ENCODE data around the gene PCAT7.
A peak's percentile ranks its signal among the peaks of the same experiment; 100 is the strongest.

PCAT7 gene

GRCh38 chr9:94603259-94604160 lies 48.6 kb downstream of the PCAT7 start:
- peak; percentile 67 for DNase-seq (ENCODE audit: low read depth)

- no peak for DNase-seq (ENCODE audit: low read depth)
Observed at GRCh38 chr9:94606646-94607422, 52.0 kb downstream of the PCAT7 start.

GRCh38 chr9:94607423-94607691 lies 52.5 kb downstream of the PCAT7 start:
- DNase-seq (ENCODE audit: low read depth), result no peak

- DNase-seq (ENCODE audit: low read depth), result no peak
Observed at GRCh38 chr9:94610181-94610606, 55.3 kb downstream of the PCAT7 start.

GRCh38 chr9:94611638-94612068 lies 56.8 kb downstream of the PCAT7 start:
- DNase-seq (ENCODE audit: low read depth), result no peak

- no peak for DNase-seq (ENCODE audit: low read depth)
Observed at GRCh38 chr9:94612071-94612470, 57.2 kb downstream of the PCAT7 start.

- DNase-seq (ENCODE audit: low read depth), result no peak
Observed at GRCh38 chr9:94613003-94613402, 58.1 kb downstream of the PCAT7 start.

GRCh38 chr9:94619026-94619425 lies 64.1 kb downstream of the PCAT7 start:
- no peak for DNase-seq (ENCODE audit: low read depth)
